Right lobe of liver (tissue), 4 donors: ENCODE data around the gene SEC22A.

Experiments used
- POLR2A ChIP-seq: fragments of 450-650 bp; IDR thresholded peaks from one replicate; pipeline ENCODE4 v1.6.1; 2017; ENCODE audit warnings: antibody characterized with exemption, mild to moderate bottlenecking
- TF ChIP-seq, protein P1 (sequence below), 4 donors: fragments of 200-600 bp in 3 of 4; fragments of 450-650 bp in 1 of 4; IDR thresholded peaks; one replicate each; pipeline versions ENCODE4 v1.5.1 to v1.8.0; 2016 to 2022; ENCODE audit warnings: antibody characterized with exemption in 4 of 4, mild to moderate bottlenecking in 2 of 4
- donor health status: DM: no; HTN: no; CAD: no.
- donor health status: DM: no; HTN: no; CAD: no.
- donor health status: DM: no; HTN: yes; CAD: no.

DNA sequence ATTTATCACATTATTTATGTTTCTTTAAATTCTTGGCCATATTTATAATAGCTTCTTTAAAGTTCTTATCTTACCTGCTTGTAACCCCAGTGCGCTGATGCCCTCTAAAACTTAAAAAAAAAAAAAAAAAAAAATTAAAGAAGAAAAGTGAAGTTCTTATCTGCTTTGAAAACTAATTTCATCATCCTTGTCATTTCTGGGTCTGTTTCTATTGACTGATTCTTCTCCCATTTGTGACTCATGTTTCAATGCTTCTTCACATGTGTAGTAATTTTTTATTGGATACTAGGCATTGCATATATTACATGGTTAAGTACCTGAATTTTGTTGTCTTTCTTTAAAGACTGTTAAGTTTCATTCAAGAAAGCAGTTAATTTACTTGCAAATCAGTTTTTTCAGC, 3.4 kb upstream of the SEC22A start:
- TF ChIP-seq, protein P1, sequence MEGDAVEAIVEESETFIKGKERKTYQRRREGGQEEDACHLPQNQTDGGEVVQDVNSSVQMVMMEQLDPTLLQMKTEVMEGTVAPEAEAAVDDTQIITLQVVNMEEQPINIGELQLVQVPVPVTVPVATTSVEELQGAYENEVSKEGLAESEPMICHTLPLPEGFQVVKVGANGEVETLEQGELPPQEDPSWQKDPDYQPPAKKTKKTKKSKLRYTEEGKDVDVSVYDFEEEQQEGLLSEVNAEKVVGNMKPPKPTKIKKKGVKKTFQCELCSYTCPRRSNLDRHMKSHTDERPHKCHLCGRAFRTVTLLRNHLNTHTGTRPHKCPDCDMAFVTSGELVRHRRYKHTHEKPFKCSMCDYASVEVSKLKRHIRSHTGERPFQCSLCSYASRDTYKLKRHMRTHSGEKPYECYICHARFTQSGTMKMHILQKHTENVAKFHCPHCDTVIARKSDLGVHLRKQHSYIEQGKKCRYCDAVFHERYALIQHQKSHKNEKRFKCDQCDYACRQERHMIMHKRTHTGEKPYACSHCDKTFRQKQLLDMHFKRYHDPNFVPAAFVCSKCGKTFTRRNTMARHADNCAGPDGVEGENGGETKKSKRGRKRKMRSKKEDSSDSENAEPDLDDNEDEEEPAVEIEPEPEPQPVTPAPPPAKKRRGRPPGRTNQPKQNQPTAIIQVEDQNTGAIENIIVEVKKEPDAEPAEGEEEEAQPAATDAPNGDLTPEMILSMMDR (IDR thresholded peaks at IDR 0.05) = no peak
- TF ChIP-seq POLR2A = no peak
